SK-N-SH (cell line): ENCODE data around the gene HTT.

Experiments
- CTCF ChIP-seq: fragments of 200-600 bp; sonication (generic); IDR thresholded peaks from 2 replicates; pipeline ENCODE4 v1.6.1; 2017; ENCODE audit warnings: antibody characterized with exemption, mild to moderate bottlenecking, moderate library complexity
- ELF1 ChIP-seq: IDR thresholded peaks from 2 replicates; pipeline ENCODE4 v1.4.0; 2012
- FOSL2 ChIP-seq: IDR thresholded peaks from 2 replicates; pipeline ENCODE4 v1.4.0; 2012; ENCODE audit warnings: low read depth, mild to moderate bottlenecking, moderate library complexity, borderline replicate concordance
- MAX ChIP-seq: IDR thresholded peaks from 2 replicates; pipeline ENCODE4 v1.4.0; 2012; ENCODE audit warnings: low read depth
- POLR2AphosphoS5 ChIP-seq: IDR thresholded peaks from 2 replicates; pipeline ENCODE4 v1.6.1; 2012; ENCODE audit warnings: low read depth, low read length
- RFX5 ChIP-seq: IDR thresholded peaks from 2 replicates; pipeline ENCODE4 v1.6.1; 2012; ENCODE audit warnings: mild to moderate bottlenecking, improper control_type of control experiment, low read length
- SMC3 ChIP-seq: IDR thresholded peaks from 2 replicates; pipeline ENCODE4 v1.6.1; 2012; ENCODE audit warnings: low read depth, low read length, improper control_type of control experiment
- YY1 ChIP-seq: IDR thresholded peaks from 2 replicates; pipeline ENCODE4 v1.4.0; 2012; ENCODE audit warnings: low read depth, mild to moderate bottlenecking
- ZBTB33 ChIP-seq: IDR thresholded peaks from 2 replicates; pipeline ENCODE4 v1.4.0; 2012; ENCODE audit warnings: low read depth, borderline replicate concordance
- TF ChIP-seq, protein P1 (sequence below): fragments of 150-350 bp; IDR thresholded peaks from 2 replicates; pipeline ENCODE4 v1.6.1; 2016; ENCODE audit warnings: mild to moderate bottlenecking, low read depth, low read length

- no peak for TF ChIP-seq RFX5
- no peak for TF ChIP-seq MAX
- no peak for TF ChIP-seq FOSL2
- no peak for TF ChIP-seq ZBTB33
- TF ChIP-seq, protein P1, sequence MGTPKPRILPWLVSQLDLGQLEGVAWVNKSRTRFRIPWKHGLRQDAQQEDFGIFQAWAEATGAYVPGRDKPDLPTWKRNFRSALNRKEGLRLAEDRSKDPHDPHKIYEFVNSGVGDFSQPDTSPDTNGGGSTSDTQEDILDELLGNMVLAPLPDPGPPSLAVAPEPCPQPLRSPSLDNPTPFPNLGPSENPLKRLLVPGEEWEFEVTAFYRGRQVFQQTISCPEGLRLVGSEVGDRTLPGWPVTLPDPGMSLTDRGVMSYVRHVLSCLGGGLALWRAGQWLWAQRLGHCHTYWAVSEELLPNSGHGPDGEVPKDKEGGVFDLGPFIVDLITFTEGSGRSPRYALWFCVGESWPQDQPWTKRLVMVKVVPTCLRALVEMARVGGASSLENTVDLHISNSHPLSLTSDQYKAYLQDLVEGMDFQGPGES: no peak
- TF ChIP-seq ELF1: no peak
- no peak for TF ChIP-seq CTCF
- no peak for TF ChIP-seq POLR2AphosphoS5
- no peak for TF ChIP-seq SMC3
- TF ChIP-seq YY1: no peak
Measured at GRCh38 chr4:3291411-3291968, 217.0 kb downstream of the HTT start.
